Mesenchymal stem cell (in vitro differentiated cells and primary cell): ENCODE measurements around the gene CHCHD4.

ENCODE experiments used
- DNase-seq: peaks from one replicate; pipeline ENCODE4 v3.0.0-alpha.2; 2013
- H2AFZ ChIP-seq: one replicate; pipeline ENCODE4 v1.6.1; 2013; ENCODE audit warnings: low read depth, mild to moderate bottlenecking, control low read depth, inconsistent platforms, low read length, moderate library complexity
- H2AK5ac ChIP-seq: 2 replicates; pipeline ENCODE4 v1.6.1; 2013; ENCODE audit warnings: low read length, moderate library complexity, mild to moderate bottlenecking, inconsistent platforms; ENCODE audit not compliant: severe bottlenecking
- H2BK120ac ChIP-seq: one replicate; pipeline ENCODE4 v1.6.1; 2013; ENCODE audit warnings: low read depth, mild to moderate bottlenecking, inconsistent platforms, low read length, moderate library complexity
- H2BK12ac ChIP-seq, 2 experiments: one replicate each; pipeline ENCODE4 v1.6.1; 2013; ENCODE audit warnings: inconsistent platforms in 2 of 2, low read length in 2 of 2, mild to moderate bottlenecking in 2 of 2, moderate library complexity in 2 of 2, control low read depth in 1 of 2
- H2BK15ac ChIP-seq: one replicate; pipeline ENCODE4 v1.6.1; 2013; ENCODE audit warnings: mild to moderate bottlenecking, low read depth, inconsistent platforms; ENCODE audit not compliant: poor library complexity, severe bottlenecking
- H2BK5ac ChIP-seq: 2 replicates; pipeline ENCODE4 v1.6.1; 2013; ENCODE audit warnings: low read depth, mild to moderate bottlenecking, low read length, control low read depth, inconsistent platforms; ENCODE audit not compliant: poor library complexity, severe bottlenecking
- H3K14ac ChIP-seq, 2 experiments: one replicate each; pipeline ENCODE4 v1.6.1; 2013; ENCODE audit warnings: inconsistent platforms in 2 of 2, low read length in 2 of 2, control low read depth in 1 of 2, mild to moderate bottlenecking in 1 of 2, moderate library complexity in 1 of 2
- H3K18ac ChIP-seq, 2 experiments: one replicate each; pipeline ENCODE4 v1.6.1; 2013; ENCODE audit warnings: inconsistent platforms in 2 of 2, low read length in 2 of 2, control low read depth in 1 of 2, low read depth in 1 of 2, mild to moderate bottlenecking in 1 of 2
- H3K23ac ChIP-seq, 2 experiments: one replicate each; pipeline ENCODE4 v1.6.1; 2013; ENCODE audit warnings: inconsistent platforms in 2 of 2, low read length in 2 of 2, mild to moderate bottlenecking in 2 of 2, moderate library complexity in 2 of 2, control low read depth in 1 of 2
- H3K27ac ChIP-seq: 2 replicates; pipeline ENCODE4 v1.5.1; 2013; ENCODE audit warnings: mild to moderate bottlenecking, moderate library complexity, low read length, control low read depth, inconsistent platforms; ENCODE audit not compliant: poor library complexity, severe bottlenecking
- H3K27me3 ChIP-seq, 2 experiments: 2 replicates each; pipeline versions ENCODE4 v1.6.1 to v1.7.0; 2013; ENCODE audit warnings: low read length in 2 of 2, mild to moderate bottlenecking in 2 of 2, moderate library complexity in 2 of 2, control low read depth in 1 of 2, inconsistent platforms in 1 of 2; ENCODE audit not compliant: control insufficient read depth in 1 of 2, insufficient read depth in 1 of 2
- H3K36me3 ChIP-seq, 2 experiments: 2 replicates each; pipeline versions ENCODE4 v1.6.1 to v1.7.0; 2013; ENCODE audit warnings: low read length in 2 of 2, control low read depth in 1 of 2, inconsistent platforms in 1 of 2, low read depth in 1 of 2, mild to moderate bottlenecking in 1 of 2; ENCODE audit not compliant: insufficient read depth in 2 of 2, control insufficient read depth in 1 of 2
- H3K4ac ChIP-seq, 2 experiments: one replicate each; pipeline ENCODE4 v1.6.1; 2013; ENCODE audit warnings: inconsistent platforms in 2 of 2, low read length in 2 of 2, mild to moderate bottlenecking in 2 of 2, moderate library complexity in 2 of 2, control low read depth in 1 of 2, low read depth in 1 of 2
- H3K4me1 ChIP-seq: 2 replicates; pipeline ENCODE4 v1.6.1; 2013; ENCODE audit warnings: low read depth, low read length, control low read depth; ENCODE audit not compliant: control insufficient read depth, insufficient read depth
- H3K4me2 ChIP-seq: 2 replicates; pipeline ENCODE4 v1.6.1; 2013; ENCODE audit warnings: low read length, mild to moderate bottlenecking, inconsistent platforms; ENCODE audit not compliant: poor library complexity, severe bottlenecking
- H3K4me3 ChIP-seq, 2 experiments: 2 replicates each; pipeline versions ENCODE4 v1.5.1 to v1.7.0; 2013; ENCODE audit warnings: low read length in 2 of 2, mild to moderate bottlenecking in 2 of 2, control low read depth in 1 of 2, low read depth in 1 of 2; ENCODE audit not compliant: insufficient read depth in 1 of 2
- H3K79me1 ChIP-seq: replicated peaks from 2 replicates; pipeline ENCODE4 v1.6.1; 2013; ENCODE audit warnings: mild to moderate bottlenecking, control low read depth, low read length, inconsistent platforms; ENCODE audit not compliant: poor library complexity, severe bottlenecking
- H3K9ac ChIP-seq: 2 replicates; pipeline ENCODE4 v1.7.0; 2013; ENCODE audit warnings: mild to moderate bottlenecking, low read length, moderate library complexity
- H3K9me3 ChIP-seq: 2 replicates; pipeline ENCODE4 v1.7.0; 2013; ENCODE audit warnings: mild to moderate bottlenecking, low read length; ENCODE audit not compliant: control insufficient read depth
- H4K8ac ChIP-seq: one replicate; pipeline ENCODE4 v1.6.1; 2013; ENCODE audit warnings: inconsistent platforms, mild to moderate bottlenecking, low read length, moderate library complexity
- H4K91ac ChIP-seq: one replicate; pipeline ENCODE4 v1.6.1; 2013; ENCODE audit warnings: mild to moderate bottlenecking, low read length, inconsistent platforms
- WGBS: methylation state at CpG from one replicate; pipeline ENCODE4 v1.1.7; 2013; ENCODE audit warnings: mixed read lengths; 5-methylcytosine and 5-hydroxymethylcytosine counted together

CHCHD4 gene

GRCh38 chr3:14126017-14126886, 1.6 kb upstream of the CHCHD4 start:
- H3K9ac ChIP-seq = peak overlapping the region; percentile 99
- peaks cover 19% of the 10 kb centered on the region for H3K4me1 ChIP-seq
- peaks cover 33 to 56% of the 10 kb centered on the region in 2 experiments for H3K36me3 ChIP-seq
- H2BK12ac ChIP-seq = no peak overlapping the region
- H3K4me3 ChIP-seq = peak overlapping the region; percentile 56 to 100
- no peaks in the 10 kb centered on the region for H3K9me3 ChIP-seq
- 56% methylated on average over 11 of the region's 11 CpGs for WGBS
- H2AK5ac ChIP-seq = no peak overlapping the region
- no peak overlapping the region for H3K4ac ChIP-seq
- no peak overlapping the region for H2BK120ac ChIP-seq
- H2AFZ ChIP-seq = peak overlapping the region; percentile 15
- peak overlapping the region; percentile 70 for H3K27ac ChIP-seq
- DNase-seq = peak; percentile 25
- no peak overlapping the region for H4K8ac ChIP-seq
- H3K23ac ChIP-seq = peak overlapping the region in 1 of 2 experiments; percentile 34
- peak overlapping the region in 1 of 2 experiments; percentile 71 for H3K18ac ChIP-seq
- peaks cover 53% of the 10 kb centered on the region for H3K79me1 ChIP-seq
- no peak overlapping the region for H3K14ac ChIP-seq
- H3K4me2 ChIP-seq = peak overlapping the region; percentile 85
- no peak overlapping the region for H2BK5ac ChIP-seq
- H2BK15ac ChIP-seq = peak overlapping the region; percentile 48
- H3K27me3 ChIP-seq = no peaks in the 10 kb centered on the region
- no peak overlapping the region for H4K91ac ChIP-seq

- Histone ChIP-seq H3K4me3 (peak overlapping the region; percentile 91 to 100), H3K14ac (peak overlapping the region in 1 of 2 experiments; percentile 94), H3K23ac (peak overlapping the region in 1 of 2 experiments; percentile 80), H2BK120ac (peak overlapping the region; percentile 45), H3K4me1 (peaks cover 19% of the 10 kb centered on the region), H2AK5ac (no peak overlapping the region), H3K9ac (peak overlapping the region; percentile 99), H3K27ac (peak overlapping the region; percentile 91), H2BK5ac (peak overlapping the region; percentile 2), H2BK12ac (peak overlapping the region in 1 of 2 experiments; percentile 2), H3K79me1 (peaks cover 45% of the 10 kb centered on the region), H2BK15ac (no peak overlapping the region), H2AFZ (peak overlapping the region; percentile 89), H4K91ac (peak overlapping the region; percentile 61), H3K4me2 (peak overlapping the region; percentile 85), H3K18ac (peak overlapping the region; percentile 75 to 94), H3K27me3 (no peaks in the 10 kb centered on the region), H4K8ac (peak overlapping the region; percentile 68), H3K36me3 (peaks cover 25 to 54% of the 10 kb centered on the region in 2 experiments), H3K4ac (peak overlapping the region; percentile 32 to 73), H3K9me3 (no peaks in the 10 kb centered on the region)
- under 1% methylated on average over 41 of the region's 44 CpGs for WGBS
- DNase-seq = peak; percentile 95
These were observed 735 bp upstream of the CHCHD4 start for GRCh38 chr3:14125193-14126016.

DNA sequence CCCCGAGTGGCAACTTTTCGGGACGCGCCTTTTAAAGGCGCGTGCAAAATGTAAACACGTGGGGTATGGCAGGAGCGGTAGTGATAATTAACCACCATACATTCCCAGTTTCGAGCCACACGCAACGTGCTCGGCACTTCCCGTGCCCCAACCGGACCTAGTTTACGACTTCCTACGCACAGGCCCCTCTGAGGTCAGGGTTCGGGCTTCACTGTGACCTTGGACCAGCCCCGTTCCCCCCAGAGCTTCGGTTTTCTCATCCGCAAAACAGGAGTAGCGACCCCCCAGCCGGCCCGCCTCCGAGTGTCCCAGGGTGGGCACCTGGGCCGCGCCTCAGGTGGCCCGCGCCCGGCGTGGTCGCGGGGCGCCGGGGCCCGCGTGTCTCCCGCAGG, 451 bp downstream of the CHCHD4 start:
- H3K4ac ChIP-seq = peak overlapping the region; percentile 75 to 82
- H3K27ac ChIP-seq = no peak overlapping the region
- peak overlapping the region; percentile 89 to 100 for H3K4me3 ChIP-seq
- H2AFZ ChIP-seq = peak overlapping the region; percentile 94
- H3K4me1 ChIP-seq = peaks cover 19% of the 10 kb centered on the region
- peaks cover 36% of the 10 kb centered on the region for H3K79me1 ChIP-seq
- H3K23ac ChIP-seq = no peak overlapping the region
- H3K9me3 ChIP-seq = no peaks in the 10 kb centered on the region
- peak overlapping the region; percentile 94 for H3K4me2 ChIP-seq
- peak overlapping the region; percentile 99 for H3K9ac ChIP-seq
- H3K27me3 ChIP-seq = no peaks in the 10 kb centered on the region
- H2BK120ac ChIP-seq = no peak overlapping the region
- H3K14ac ChIP-seq = peak overlapping the region in 1 of 2 experiments; percentile 87
- no peak overlapping the region for H2BK5ac ChIP-seq
- peak overlapping the region; percentile 45 for H4K91ac ChIP-seq
- no peak overlapping the region for H2AK5ac ChIP-seq
- H3K18ac ChIP-seq = peak overlapping the region; percentile 58 to 96
- peaks cover 14 to 51% of the 10 kb centered on the region in 2 experiments for H3K36me3 ChIP-seq
- no peak overlapping the region for H2BK12ac ChIP-seq
- DNase-seq = peak; percentile 31
- peak overlapping the region; percentile 77 for H4K8ac ChIP-seq
- 3% methylated on average over 37 of the region's 37 CpGs for WGBS
- peak overlapping the region; percentile 89 for H2BK15ac ChIP-seq
